ENCODE data around the gene ZMIZ1.
"Not testable (repeated sequence)": the region's sequence is repeated elsewhere in the genome, so short reads cannot be mapped to it uniquely, and the experiment has no call there.

The ZMIZ1 gene

GRCh38 chr10:79029478-79030390 lies 39.0 kb upstream of the ZMIZ1 start:
- no peak for DNase-seq (ENCODE audit: low read depth in 2 of 2)

GRCh38 chr10:79030705-79031104 lies 38.1 kb upstream of the ZMIZ1 start:
- DNase-seq (ENCODE audit: low read depth in 2 of 2): no peak

GRCh38 chr10:79031723-79032122 lies 37.0 kb upstream of the ZMIZ1 start:
- no peak for DNase-seq (ENCODE audit: low read depth in 2 of 2)

GRCh38 chr10:79034271-79034876 lies 34.4 kb upstream of the ZMIZ1 start:
- DNase-seq (ENCODE audit: low read depth in 2 of 2): no peak

GRCh38 chr10:79036416-79036815 lies 32.4 kb upstream of the ZMIZ1 start:
- not testable (repeated sequence) for DNase-seq (ENCODE audit: low read depth in 2 of 2)

- no peak for DNase-seq (ENCODE audit: low read depth in 2 of 2)
These were observed 30.5 kb upstream of the ZMIZ1 start for GRCh38 chr10:79038104-79038840.

DNA sequence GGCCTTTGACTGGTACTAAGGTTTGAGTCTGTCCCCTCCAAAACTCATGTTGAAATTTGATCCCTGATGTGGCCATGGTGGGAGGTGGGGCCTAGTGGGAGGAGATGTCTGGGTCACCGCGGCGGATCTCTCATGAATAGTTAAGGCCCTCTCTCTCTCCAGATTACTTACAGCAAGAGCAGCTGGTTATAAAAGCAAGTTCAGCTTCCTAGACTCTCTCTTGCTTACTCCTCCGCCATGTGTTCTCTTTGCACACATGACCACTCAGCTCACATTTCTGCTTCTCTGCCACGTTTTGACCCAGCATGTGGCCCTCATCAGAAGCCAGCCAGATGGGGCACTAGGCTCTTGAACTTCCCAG lies 29.9 kb upstream of the ZMIZ1 start:
- no peak for DNase-seq (ENCODE audit: low read depth in 2 of 2)

GRCh38 chr10:79042639-79043411 lies 25.9 kb upstream of the ZMIZ1 start:
- DNase-seq (ENCODE audit: low read depth in 2 of 2): no peak

GRCh38 chr10:79044036-79044632 lies 24.6 kb upstream of the ZMIZ1 start:
- DNase-seq (ENCODE audit: low read depth in 2 of 2): no peak

DNA sequence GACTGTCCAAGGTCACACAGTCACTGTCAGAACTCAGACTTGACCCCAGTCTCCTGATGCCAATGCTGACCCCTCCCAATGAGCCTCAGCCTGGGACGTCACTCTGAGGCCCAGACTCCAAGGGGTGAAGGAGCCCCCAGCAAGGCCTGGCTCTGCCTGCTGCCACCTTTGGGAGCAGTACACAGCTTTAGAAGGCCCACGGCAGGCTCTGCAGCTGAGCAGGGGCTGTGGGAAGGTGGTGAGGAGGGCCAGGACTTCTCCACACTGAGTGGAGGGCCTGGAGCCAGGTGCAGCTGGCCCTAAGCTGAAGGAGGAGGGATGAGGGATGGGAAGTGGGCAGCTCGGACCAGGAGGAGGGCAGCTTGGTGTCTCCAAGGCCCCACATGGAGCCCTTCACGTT lies 23.9 kb upstream of the ZMIZ1 start:
- no peak for DNase-seq (ENCODE audit: low read depth in 2 of 2)

DNA sequence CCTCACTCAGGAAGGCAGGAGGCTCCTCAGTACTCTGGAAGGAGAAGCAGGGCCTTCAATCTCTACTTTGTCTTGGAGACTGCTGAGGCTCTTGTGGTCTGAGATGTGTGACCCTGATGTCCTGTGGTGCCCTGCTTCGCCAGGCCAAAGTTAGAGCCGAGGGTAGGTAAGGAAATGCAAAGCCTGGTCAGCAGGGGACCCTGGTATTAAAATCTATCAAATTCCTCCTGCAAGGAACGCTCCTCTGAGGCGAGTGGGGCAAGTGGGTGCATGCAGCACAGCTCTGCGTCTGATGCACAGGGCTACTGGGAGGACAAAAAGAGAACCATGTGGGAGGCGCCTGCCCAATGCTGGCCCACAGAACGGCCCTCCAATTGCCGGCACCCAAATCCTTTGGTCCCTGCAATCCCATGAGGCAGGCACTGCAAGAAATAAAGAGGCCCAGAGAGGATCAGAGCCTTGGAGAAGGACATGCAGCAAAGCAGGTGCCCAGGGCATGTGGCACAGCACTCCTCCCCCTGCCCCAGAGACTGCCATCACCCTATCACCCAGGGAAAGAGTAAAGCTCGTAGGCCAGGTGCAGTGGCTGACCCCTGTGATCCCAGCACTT lies 23.1 kb upstream of the ZMIZ1 start:
- no peak for DNase-seq (ENCODE audit: low read depth in 2 of 2)

- no peak for DNase-seq (ENCODE audit: low read depth in 2 of 2)
These were observed 22.4 kb upstream of the ZMIZ1 start for GRCh38 chr10:79046326-79046725.

DNA sequence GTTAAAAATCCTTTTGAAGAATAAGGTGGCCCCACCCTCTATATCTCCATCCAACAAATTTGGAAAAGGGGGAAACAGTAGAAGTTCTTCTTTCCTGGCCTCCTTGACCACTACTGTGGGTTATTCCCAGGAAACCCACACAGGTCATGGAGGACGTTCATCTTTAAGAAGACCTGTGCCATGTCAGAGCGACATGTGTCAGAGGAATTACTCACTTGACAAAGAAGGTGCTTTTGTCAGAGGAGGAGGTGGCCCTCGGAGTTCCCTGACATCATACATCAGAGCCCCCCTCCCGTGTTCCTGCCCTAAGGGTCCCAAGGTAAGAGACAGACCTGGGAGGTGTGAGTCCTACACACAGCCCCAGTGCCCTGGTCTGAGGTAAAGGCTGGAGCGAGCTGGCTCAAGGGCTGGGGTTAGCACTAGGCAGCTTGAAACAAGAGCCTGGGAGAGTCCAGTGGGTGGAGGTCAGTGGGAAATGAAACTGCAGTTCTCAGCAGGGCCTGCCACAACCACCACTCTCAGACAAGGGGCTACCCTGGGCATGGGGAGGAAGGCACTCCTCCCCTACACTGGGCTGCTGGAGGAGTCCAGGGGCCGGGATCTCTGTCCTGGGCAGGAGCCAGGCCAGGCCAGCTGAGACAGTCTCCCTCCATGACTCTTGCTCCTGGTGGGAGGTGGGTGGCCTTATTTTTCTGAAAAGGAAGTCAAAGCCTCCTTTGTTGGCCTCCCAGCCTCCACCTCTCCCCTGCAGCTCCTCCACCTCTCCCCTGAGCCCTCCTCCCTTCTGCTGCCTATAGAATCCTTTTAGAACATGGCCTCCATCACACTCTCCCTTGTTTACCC lies 21.8 kb upstream of the ZMIZ1 start:
- DNase-seq (ENCODE audit: low read depth in 2 of 2): no peak

DNA sequence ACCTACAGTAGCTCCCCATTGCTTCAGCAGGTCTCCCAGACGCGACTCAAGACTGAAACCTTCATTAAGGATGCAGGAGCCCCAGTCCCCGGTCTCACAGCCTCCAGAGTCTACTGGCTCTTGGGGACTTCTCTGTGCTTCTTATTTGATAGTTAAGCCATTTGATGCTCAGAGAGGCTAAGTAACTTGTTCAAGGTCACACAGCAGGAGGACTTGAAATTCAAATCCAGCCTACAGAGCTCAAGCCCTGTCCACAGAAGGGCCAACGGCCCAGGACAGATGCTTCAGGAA lies 21.2 kb upstream of the ZMIZ1 start:
- no peak for DNase-seq (ENCODE audit: low read depth in 2 of 2)

GRCh38 chr10:79047875-79048638 lies 20.7 kb upstream of the ZMIZ1 start:
- DNase-seq (ENCODE audit: low read depth in 2 of 2): peak in 1 of 2 donors; percentile 23

- no peak for DNase-seq (ENCODE audit: low read depth in 2 of 2)
These were observed 19.9 kb upstream of the ZMIZ1 start for GRCh38 chr10:79048639-79049550.

- no peak for DNase-seq (ENCODE audit: low read depth in 2 of 2)
These were observed 18.6 kb upstream of the ZMIZ1 start for GRCh38 chr10:79049931-79050895.

Data from stimulated activated CD8-positive, alpha-beta memory T cell treated with anti-CD3 and anti-CD28 coated beads, Interleukin-2, amount 100 ng/mL, for 48 hours (primary cell).